Measurements from ENCODE around the gene TASOR2.
A peak's percentile ranks its signal among the peaks of the same experiment; 100 is the strongest.

Gene TASOR2

GRCh38 chr10:5711642-5712041, 27.0 kb downstream of the TASOR2 start:
- Histone ChIP-seq H3K36me3 (replicated peaks; ENCODE audit: low read depth, low read length) (no peaks in the 10 kb centered on the region), H3K27me3 (ENCODE audit: low read depth, low read length) (no peaks in the 10 kb centered on the region), H3K4me1 (ENCODE audit: low read length) (peaks cover 21% of the 10 kb centered on the region), H2AFZ (ENCODE audit: low read depth, low read length) (no peak overlapping the region), H3K79me2 (ENCODE audit: low read length) (peaks cover 88% of the 10 kb centered on the region), H3K27ac (ENCODE audit: low read length) (no peak overlapping the region), H4K20me1 (ENCODE audit: insufficient read depth, low read length) (peaks cover 13% of the 10 kb centered on the region; the same call in 1 of the 2 replicates), H3K4me3 (ENCODE audit: low read length) (peak overlapping the region; percentile 59), H3K9me3 (ENCODE audit: insufficient read depth, low read length) (no peaks in the 10 kb centered on the region), H3K9ac (ENCODE audit: low read length) (no peak overlapping the region), H3K4me2 (ENCODE audit: low read length) (peak overlapping the region; percentile 84)
- TF ChIP-seq EZH2phosphoT487 (IDR thresholded peaks at IDR 0.05; ENCODE audit: low read depth) (no peak), CTCF (IDR thresholded peaks at IDR 0.05; ENCODE audit: low read depth, low read length) (no peak)

- H3K27me3 ChIP-seq (ENCODE audit: low read depth, low read length): no peaks in the 10 kb centered on the region
- no peak overlapping the region for H2AFZ ChIP-seq (ENCODE audit: low read depth, low read length)
- H3K36me3 ChIP-seq (replicated peaks; ENCODE audit: low read depth, low read length): peaks cover 3% of the 10 kb centered on the region
- no peak overlapping the region for H3K9ac ChIP-seq (ENCODE audit: low read length)
- H3K4me2 ChIP-seq (ENCODE audit: low read length): no peak overlapping the region
- H3K4me1 ChIP-seq (ENCODE audit: low read length): no peaks in the 10 kb centered on the region
- H3K4me3 ChIP-seq (ENCODE audit: low read length): no peak overlapping the region
- no peak overlapping the region for H3K27ac ChIP-seq (ENCODE audit: low read length)
- TF ChIP-seq CTCF (IDR thresholded peaks at IDR 0.05; ENCODE audit: low read depth, low read length): no peak
- H4K20me1 ChIP-seq (ENCODE audit: insufficient read depth, low read length): no peaks in the 10 kb centered on the region
- H3K9me3 ChIP-seq (ENCODE audit: insufficient read depth, low read length): no peaks in the 10 kb centered on the region
- H3K79me2 ChIP-seq (ENCODE audit: low read length): peaks cover 31% of the 10 kb centered on the region
Observed at GRCh38 chr10:5719546-5719945, 34.9 kb downstream of the TASOR2 start.

- TF ChIP-seq EZH2phosphoT487 (IDR thresholded peaks at IDR 0.05; ENCODE audit: low read depth) (no peak), CTCF (IDR thresholded peaks at IDR 0.05; ENCODE audit: low read depth, low read length) (no peak)
- Histone ChIP-seq H3K4me3 (ENCODE audit: low read length) (no peak overlapping the region), H3K4me2 (ENCODE audit: low read length) (no peak overlapping the region), H4K20me1 (ENCODE audit: insufficient read depth, low read length) (no peaks in the 10 kb centered on the region), H3K79me2 (ENCODE audit: low read length) (peaks cover 27% of the 10 kb centered on the region), H3K36me3 (replicated peaks; ENCODE audit: low read depth, low read length) (peaks cover 3% of the 10 kb centered on the region), H3K9ac (ENCODE audit: low read length) (no peak overlapping the region), H2AFZ (ENCODE audit: low read depth, low read length) (no peak overlapping the region), H3K27ac (ENCODE audit: low read length) (no peak overlapping the region), H3K9me3 (ENCODE audit: insufficient read depth, low read length) (no peaks in the 10 kb centered on the region), H3K27me3 (ENCODE audit: low read depth, low read length) (no peaks in the 10 kb centered on the region), H3K4me1 (ENCODE audit: low read length) (no peaks in the 10 kb centered on the region)
Observed at GRCh38 chr10:5720182-5720581, 35.5 kb downstream of the TASOR2 start.

GRCh38 chr10:5723692-5724091, 39.1 kb downstream of the TASOR2 start:
- TF ChIP-seq CTCF (IDR thresholded peaks at IDR 0.05; ENCODE audit: low read depth, low read length): no peak
- TF ChIP-seq EZH2phosphoT487 (IDR thresholded peaks at IDR 0.05; ENCODE audit: low read depth): no peak
- no peaks in the 10 kb centered on the region for H3K4me1 ChIP-seq (ENCODE audit: low read length)
- no peaks in the 10 kb centered on the region for H3K27me3 ChIP-seq (ENCODE audit: low read depth, low read length)
- no peaks in the 10 kb centered on the region for H4K20me1 ChIP-seq (ENCODE audit: insufficient read depth, low read length)
- no peak overlapping the region for H3K4me2 ChIP-seq (ENCODE audit: low read length)
- H3K4me3 ChIP-seq (ENCODE audit: low read length): no peak overlapping the region
- H3K36me3 ChIP-seq (replicated peaks; ENCODE audit: low read depth, low read length): peaks cover 8% of the 10 kb centered on the region
- peaks cover 3% of the 10 kb centered on the region; the same call in 1 of the 2 replicates for H3K79me2 ChIP-seq (ENCODE audit: low read length)
- no peak overlapping the region for H3K27ac ChIP-seq (ENCODE audit: low read length)
- H3K9ac ChIP-seq (ENCODE audit: low read length): no peak overlapping the region
- H3K9me3 ChIP-seq (ENCODE audit: insufficient read depth, low read length): no peaks in the 10 kb centered on the region
- no peak overlapping the region for H2AFZ ChIP-seq (ENCODE audit: low read depth, low read length)
